ENCODE data around the gene DCAF15. TPM values are rescaled to one million over a fixed set of nuclear protein-coding genes. Genes with fewer than 3 reads are reported as not detected.

Gene DCAF15
- total RNA-seq, 4 donors from 2014 or later = 11.2 to 38.8 (median 18.0) TPM

DNA sequence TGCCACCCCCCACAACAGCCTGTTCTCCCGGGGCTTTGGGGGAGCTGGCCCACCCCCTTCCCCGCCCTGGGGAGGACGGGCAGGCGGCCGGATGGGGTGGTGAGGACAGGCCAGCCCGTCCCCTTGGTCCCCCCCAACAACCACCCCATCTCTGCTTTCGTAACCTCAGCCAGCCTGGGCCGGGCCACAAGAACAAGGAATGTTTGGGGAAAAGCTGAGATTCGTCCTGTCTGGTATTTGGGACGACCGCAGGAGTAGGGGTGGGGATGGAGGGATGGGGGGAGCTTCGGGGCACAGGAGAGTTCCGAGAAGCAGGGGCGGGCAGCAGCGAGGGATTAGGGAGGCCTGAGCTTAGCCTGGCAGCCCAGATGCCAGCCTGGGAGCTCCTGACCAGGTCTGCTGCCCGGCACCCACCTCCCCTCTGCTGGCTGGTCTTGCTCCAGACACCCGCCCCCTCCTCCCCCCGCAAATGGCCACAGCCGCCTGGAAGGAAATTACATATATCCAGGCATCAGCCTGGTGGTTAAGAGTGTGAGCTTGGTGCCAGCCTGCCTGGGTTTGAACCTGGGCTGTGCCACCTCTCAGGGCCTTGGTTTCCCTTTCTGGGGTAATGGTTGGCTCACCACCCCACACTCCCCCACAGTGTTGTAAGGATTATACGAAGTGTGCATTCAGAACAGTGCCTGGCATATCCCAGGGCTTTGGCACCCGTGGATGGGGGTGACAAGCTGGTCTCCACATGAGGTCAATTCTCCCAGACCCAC lies 13.8 kb upstream of the DCAF15 start, which contains the start of gene PODNL1:
Gene PODNL1 (minus strand): TSS at position 117 of the 764 bp plus-strand sequence. CDS start 236 bp downstream, outside the sequence.
- in situ Hi-C loops (cut with MboI; ENCODE audit: low sequenced_read_pairs in 4 of 4) = no loop called here
- intact Hi-C loops (cut with DNase I; ENCODE audit: low total_unique reads) = no loop called here

DNA sequence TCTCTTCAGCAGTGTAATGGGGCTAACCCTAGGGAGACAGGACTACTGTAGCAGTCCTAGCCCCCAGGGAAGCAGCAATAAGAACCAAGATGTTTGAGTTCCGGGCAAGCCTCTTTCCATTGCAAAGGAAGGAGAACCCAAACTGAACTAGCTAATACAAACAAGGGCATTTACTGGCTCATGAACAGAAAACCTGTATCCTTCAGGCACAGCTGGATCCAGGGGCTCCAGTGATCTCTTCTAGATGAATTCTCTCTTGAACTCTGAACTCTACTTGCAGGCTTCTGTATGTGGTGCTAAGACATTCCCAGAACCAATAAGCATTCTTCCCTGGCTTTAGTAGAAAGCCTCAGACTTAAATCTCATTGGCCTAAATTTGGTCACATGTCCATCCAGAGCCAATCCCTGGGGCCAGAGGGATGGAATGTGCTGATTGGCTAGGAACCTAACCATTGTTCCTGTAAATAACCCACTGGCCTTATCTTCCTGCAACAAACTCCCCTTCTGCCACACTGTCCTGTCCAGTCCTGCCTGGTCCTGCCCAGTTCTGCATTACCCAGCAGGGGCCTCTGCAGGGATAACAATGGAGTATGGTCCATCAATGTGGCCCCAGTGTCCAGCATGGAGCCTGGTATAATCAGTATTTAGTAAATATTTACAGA lies 10.2 kb upstream of the DCAF15 start:
- no peak overlapping the region for H3K27ac ChIP-seq
- in situ Hi-C loops (cut with MboI; ENCODE audit: low sequenced_read_pairs in 4 of 4) (no loop called here), intact Hi-C loops (cut with DNase I; ENCODE audit: low total_unique reads) (no loop called here)
- H3K4me3 ChIP-seq = no peak overlapping the region
- no peaks in the 10 kb centered on the region for H3K4me1 ChIP-seq
- no peaks in the 10 kb centered on the region for H3K36me3 ChIP-seq
- no peak for ATAC-seq
- peaks cover 0 to 8% (median 4%) of the 10 kb centered on the region in 3 donors for H3K27me3 ChIP-seq
- TF ChIP-seq, protein P1, sequence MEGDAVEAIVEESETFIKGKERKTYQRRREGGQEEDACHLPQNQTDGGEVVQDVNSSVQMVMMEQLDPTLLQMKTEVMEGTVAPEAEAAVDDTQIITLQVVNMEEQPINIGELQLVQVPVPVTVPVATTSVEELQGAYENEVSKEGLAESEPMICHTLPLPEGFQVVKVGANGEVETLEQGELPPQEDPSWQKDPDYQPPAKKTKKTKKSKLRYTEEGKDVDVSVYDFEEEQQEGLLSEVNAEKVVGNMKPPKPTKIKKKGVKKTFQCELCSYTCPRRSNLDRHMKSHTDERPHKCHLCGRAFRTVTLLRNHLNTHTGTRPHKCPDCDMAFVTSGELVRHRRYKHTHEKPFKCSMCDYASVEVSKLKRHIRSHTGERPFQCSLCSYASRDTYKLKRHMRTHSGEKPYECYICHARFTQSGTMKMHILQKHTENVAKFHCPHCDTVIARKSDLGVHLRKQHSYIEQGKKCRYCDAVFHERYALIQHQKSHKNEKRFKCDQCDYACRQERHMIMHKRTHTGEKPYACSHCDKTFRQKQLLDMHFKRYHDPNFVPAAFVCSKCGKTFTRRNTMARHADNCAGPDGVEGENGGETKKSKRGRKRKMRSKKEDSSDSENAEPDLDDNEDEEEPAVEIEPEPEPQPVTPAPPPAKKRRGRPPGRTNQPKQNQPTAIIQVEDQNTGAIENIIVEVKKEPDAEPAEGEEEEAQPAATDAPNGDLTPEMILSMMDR (IDR thresholded peaks at IDR 0.05 in 4 of 5, conservative IDR thresholded peaks at IDR 0.05 in 1 of 5) = no peak
- no peak for TF ChIP-seq POLR2A (IDR thresholded peaks at IDR 0.05)
- DNase-seq = no peak
- H3K9me3 ChIP-seq = no peaks in the 10 kb centered on the region

More for the DNA sequence above, 13.8 kb upstream of the DCAF15 start, which contains the start of gene PODNL1:
- peaks cover 7 to 15% (median 11%) of the 10 kb centered on the region in 3 donors for H3K27me3 ChIP-seq
- H3K27ac ChIP-seq = no peak within 1 kb of the TSS
- no peaks in the 10 kb centered on the region for H3K36me3 ChIP-seq
- no peak for TF ChIP-seq POLR2A (IDR thresholded peaks at IDR 0.05)
- TF ChIP-seq, protein P1 (IDR thresholded peaks at IDR 0.05 in 4 of 5, conservative IDR thresholded peaks at IDR 0.05 in 1 of 5) = no peak
- no peaks in the 10 kb centered on the region for H3K4me1 ChIP-seq
- no peak within 1 kb of the TSS for H3K4me3 ChIP-seq
- DNase-seq = no peak
- no peaks in the 10 kb centered on the region for H3K9me3 ChIP-seq
- no peak for ATAC-seq

DNA sequence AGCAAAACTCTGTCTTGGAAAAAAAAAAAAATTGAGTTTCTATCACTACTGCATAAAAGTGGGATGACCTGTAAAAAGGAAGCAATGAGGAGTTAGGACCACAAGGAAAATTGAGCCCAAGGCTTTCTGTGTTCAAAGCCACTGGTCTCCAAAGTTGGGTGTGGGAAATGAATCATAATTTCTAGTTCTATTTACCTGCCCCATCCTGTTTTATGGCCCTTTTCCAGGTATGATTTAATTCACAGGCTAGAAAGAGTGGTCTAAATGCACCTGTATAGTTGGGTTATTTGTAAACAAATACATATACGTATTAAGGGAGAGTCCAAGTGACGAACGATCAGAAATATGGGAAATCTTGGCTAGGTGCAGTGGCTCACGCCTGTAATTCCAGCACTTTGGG lies 5.9 kb upstream of the DCAF15 start:
- Histone ChIP-seq H3K27ac (no peak overlapping the region), H3K27me3 (no peaks in the 10 kb centered on the region), H3K9me3 (no peaks in the 10 kb centered on the region), H3K4me1 (no peaks in the 10 kb centered on the region), H3K36me3 (no peaks in the 10 kb centered on the region), H3K4me3 (no peak overlapping the region)
- no peak for TF ChIP-seq POLR2A (IDR thresholded peaks at IDR 0.05)
- TF ChIP-seq, protein P1 (IDR thresholded peaks at IDR 0.05 in 4 of 5, conservative IDR thresholded peaks at IDR 0.05 in 1 of 5) = no peak
- ATAC-seq = no peak
- intact Hi-C loops (cut with DNase I; ENCODE audit: low total_unique reads) (no loop called here), in situ Hi-C loops (cut with MboI; ENCODE audit: low sequenced_read_pairs in 4 of 4) (no loop called here)
- no peak for DNase-seq

DNA sequence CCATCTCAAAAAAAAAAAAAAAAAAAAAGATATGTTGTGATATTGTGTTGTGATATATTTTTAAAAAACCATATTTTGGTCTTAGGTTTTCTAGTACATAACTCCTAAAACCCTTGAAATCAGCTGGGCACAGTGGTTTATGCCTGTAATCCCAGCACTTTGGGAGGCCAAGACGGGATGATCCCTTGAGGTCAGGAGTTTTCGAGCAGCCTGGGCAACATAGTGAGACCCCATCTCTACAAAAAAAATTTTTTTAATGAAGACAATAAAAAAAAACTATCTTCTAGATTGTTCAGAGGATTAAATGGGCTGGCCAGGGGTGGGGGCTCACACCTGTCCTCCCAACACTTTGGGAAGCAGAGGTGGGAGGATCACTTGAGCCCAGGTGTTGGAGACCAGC lies 1.3 kb upstream of the DCAF15 start:
- DNase-seq = no peak
- no peaks in the 10 kb centered on the region for H3K9me3 ChIP-seq
- ATAC-seq = no peak
- TF ChIP-seq, protein P1 (IDR thresholded peaks at IDR 0.05 in 4 of 5, conservative IDR thresholded peaks at IDR 0.05 in 1 of 5) = no peak
- no peak for TF ChIP-seq POLR2A (IDR thresholded peaks at IDR 0.05)
- no peaks in the 10 kb centered on the region for H3K27me3 ChIP-seq
- no peak overlapping the region for H3K27ac ChIP-seq
- H3K4me1 ChIP-seq = peaks cover 12 to 15% of the 10 kb centered on the region in 2 donors
- intact Hi-C loops (cut with DNase I; ENCODE audit: low total_unique reads) (no loop called here), in situ Hi-C loops (cut with MboI; ENCODE audit: low sequenced_read_pairs in 4 of 4) (loop anchor here in 1 of 4 donors (5.0 kb wide), 1 partner anchor 51 kb away; no protein-coding TSS in a partner anchor)
- H3K36me3 ChIP-seq = peaks cover 0 to 13% of the 10 kb centered on the region in 2 donors
- H3K4me3 ChIP-seq = no peak overlapping the region
